Prostate gland (tissue), 1 donor: ENCODE results near the gene EEF1AKMT3.
"Not testable (repeated sequence)": the region's sequence is repeated elsewhere in the genome, so short reads cannot be mapped to it uniquely, and the experiment has no call there.

Experiments used
- POLR2A ChIP-seq: fragments of 450-650 bp; IDR thresholded peaks from one replicate; pipeline ENCODE4 v1.6.1; 2016; ENCODE audit warnings: antibody characterized with exemption, mild to moderate bottlenecking
- POLR2AphosphoS5 ChIP-seq: sonication (generic); formaldehyde crosslinking; IDR thresholded peaks from one replicate; pipeline ENCODE4 v1.6.1; 2017; ENCODE audit warnings: antibody characterized with exemption

GRCh38 chr12:57817990-57818331, 45.5 kb downstream of the EEF1AKMT3 start:
- TF ChIP-seq POLR2AphosphoS5, POLR2A: not testable (repeated sequence)
